ENCODE data around the gene ARID3C.

DNA sequence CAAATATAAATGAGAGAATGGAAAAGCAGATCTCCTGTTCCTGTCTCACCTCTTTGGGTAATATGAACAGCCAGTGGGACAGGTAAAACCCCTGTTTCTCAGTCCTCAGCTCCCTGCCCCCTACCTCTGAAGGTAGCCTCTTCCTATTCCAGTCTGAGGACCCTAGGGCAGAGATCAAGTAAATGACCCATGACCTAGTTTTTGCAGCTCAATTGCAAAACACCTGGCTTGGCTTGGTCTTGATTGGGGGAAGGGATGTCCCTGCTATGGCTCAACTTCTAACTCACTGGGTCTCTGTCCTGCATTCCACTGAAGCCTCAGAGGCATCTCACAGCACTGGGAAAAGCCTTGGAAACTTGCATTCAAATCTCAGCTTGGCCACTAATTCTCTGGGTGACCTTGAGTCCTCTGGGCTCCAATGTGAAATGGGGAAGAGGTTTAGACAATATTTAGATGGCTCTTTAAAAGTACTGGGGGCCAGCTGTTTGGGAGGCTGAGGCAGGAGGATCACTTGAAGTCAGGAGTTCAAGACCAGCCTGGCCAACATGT, 16.0 kb upstream of the ARID3C start:
- TF ChIP-seq, protein P1, sequence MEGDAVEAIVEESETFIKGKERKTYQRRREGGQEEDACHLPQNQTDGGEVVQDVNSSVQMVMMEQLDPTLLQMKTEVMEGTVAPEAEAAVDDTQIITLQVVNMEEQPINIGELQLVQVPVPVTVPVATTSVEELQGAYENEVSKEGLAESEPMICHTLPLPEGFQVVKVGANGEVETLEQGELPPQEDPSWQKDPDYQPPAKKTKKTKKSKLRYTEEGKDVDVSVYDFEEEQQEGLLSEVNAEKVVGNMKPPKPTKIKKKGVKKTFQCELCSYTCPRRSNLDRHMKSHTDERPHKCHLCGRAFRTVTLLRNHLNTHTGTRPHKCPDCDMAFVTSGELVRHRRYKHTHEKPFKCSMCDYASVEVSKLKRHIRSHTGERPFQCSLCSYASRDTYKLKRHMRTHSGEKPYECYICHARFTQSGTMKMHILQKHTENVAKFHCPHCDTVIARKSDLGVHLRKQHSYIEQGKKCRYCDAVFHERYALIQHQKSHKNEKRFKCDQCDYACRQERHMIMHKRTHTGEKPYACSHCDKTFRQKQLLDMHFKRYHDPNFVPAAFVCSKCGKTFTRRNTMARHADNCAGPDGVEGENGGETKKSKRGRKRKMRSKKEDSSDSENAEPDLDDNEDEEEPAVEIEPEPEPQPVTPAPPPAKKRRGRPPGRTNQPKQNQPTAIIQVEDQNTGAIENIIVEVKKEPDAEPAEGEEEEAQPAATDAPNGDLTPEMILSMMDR (conservative IDR thresholded peaks at IDR 0.05 in 1 of 2, IDR thresholded peaks at IDR 0.05 in 1 of 2; ENCODE audit: extremely low read depth in 1 of 2, insufficient read depth in 1 of 2, low read depth in 1 of 2, low read length in 2 of 2) = no peak
- no peak for TF ChIP-seq EZH2 (IDR thresholded peaks at IDR 0.05; ENCODE audit: borderline replicate concordance, low read length)
